ENCODE measurements around the gene MAP3K12. TPM values are rescaled to one million over a fixed set of nuclear protein-coding genes. Genes with fewer than 3 reads are reported as not detected.
"Not testable (repeated sequence)": the region's sequence is repeated elsewhere in the genome, so short reads cannot be mapped to it uniquely, and the experiment has no call there.

Gene MAP3K12
- total RNA-seq, 2 donors from 2014 or later: 4.3 to 30.9 TPM

DNA sequence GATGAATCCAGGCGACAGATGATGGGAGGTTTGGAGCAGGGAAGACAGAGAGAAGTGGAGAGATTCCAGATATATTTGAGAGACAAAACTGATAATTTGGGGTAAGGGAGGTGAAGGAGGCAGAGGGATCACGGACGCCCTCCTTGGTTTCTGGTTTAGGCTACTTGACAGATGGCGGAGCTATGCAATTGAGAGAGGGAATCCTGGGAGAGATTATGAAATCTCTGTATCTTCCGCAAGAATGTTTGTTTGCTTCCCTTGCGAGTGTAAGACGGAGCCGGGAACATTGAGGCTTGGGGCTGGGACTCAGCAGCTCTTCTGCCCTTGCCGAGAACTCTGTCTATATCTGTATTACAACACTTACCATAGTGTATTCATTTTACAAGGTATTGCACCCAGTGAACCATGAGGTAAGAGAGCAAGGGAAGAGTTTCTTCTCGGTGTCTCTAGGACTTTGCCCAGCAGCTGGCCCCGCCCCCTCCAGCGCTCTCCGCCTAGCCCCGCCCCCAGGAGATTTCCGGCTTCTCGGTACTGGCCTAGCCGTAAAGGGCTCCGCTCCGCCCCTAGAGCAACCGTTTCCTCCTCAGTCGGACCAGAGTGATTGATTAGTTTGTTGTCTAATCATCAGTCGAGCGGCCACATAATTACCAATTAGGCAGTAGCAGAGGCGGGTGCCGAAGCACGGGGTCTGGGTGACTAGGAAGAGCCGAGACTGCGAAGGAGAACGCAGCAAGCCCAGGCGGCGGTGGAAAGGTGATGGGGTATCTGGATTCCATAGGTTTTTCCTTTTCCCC, 58.0 kb downstream of the MAP3K12 start, which contains the start of gene PRR13:
TSS of gene PRR13 (plus strand) at position 695 of the 794 bp plus-strand sequence. CDS start 981 bp downstream, outside the sequence.
- 2% methylated on average over 31 of the region's 31 CpGs for WGBS
- intact Hi-C loops (cut with DNase I): no loop called here
- no peaks in the 10 kb centered on the region for H3K36me3 ChIP-seq
- peak; percentile 99 for DNase-seq (ENCODE audit: low spot score)
- peak within 1 kb of the TSS; percentile 89 to 93 for H3K27ac ChIP-seq
- TF ChIP-seq POLR2A (IDR thresholded peaks at IDR 0.05): peak; percentile 97
- peak; percentile 99 for TF ChIP-seq POLR2AphosphoS5 (IDR thresholded peaks at IDR 0.05)
- TF ChIP-seq, protein P1, sequence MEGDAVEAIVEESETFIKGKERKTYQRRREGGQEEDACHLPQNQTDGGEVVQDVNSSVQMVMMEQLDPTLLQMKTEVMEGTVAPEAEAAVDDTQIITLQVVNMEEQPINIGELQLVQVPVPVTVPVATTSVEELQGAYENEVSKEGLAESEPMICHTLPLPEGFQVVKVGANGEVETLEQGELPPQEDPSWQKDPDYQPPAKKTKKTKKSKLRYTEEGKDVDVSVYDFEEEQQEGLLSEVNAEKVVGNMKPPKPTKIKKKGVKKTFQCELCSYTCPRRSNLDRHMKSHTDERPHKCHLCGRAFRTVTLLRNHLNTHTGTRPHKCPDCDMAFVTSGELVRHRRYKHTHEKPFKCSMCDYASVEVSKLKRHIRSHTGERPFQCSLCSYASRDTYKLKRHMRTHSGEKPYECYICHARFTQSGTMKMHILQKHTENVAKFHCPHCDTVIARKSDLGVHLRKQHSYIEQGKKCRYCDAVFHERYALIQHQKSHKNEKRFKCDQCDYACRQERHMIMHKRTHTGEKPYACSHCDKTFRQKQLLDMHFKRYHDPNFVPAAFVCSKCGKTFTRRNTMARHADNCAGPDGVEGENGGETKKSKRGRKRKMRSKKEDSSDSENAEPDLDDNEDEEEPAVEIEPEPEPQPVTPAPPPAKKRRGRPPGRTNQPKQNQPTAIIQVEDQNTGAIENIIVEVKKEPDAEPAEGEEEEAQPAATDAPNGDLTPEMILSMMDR (IDR thresholded peaks at IDR 0.05): peak in 2 of 4 experiments; percentile 5 to 13
- H3K27me3 ChIP-seq (replicated peaks; ENCODE audit: insufficient read depth): no peaks in the 10 kb centered on the region
- peaks cover 8% of the 10 kb centered on the region for H3K4me1 ChIP-seq (replicated peaks)
- peak within 1 kb of the TSS; percentile 52 to 64 for H3K4me3 ChIP-seq
- no peaks in the 10 kb centered on the region for H3K9me3 ChIP-seq

DNA sequence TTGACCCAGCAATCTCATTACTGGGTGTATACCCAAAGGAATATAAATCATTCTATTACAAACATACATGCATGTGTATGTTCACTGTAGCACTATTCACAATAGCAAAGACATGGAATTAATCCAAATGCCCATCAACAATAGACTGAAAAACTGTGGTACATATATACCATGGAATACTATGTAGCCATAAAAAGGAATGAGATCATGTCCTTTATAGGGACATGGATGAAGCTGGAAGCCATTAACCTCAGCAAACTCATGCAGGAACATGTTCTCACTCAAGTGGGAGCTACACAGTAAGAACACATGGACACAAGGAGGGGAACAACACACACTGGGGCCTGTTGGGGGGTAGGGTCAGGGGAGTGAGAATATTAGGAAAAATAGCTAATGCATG, 59.7 kb downstream of the MAP3K12 start:
- intact Hi-C loops (cut with DNase I); H3K27me3 ChIP-seq (replicated peaks; ENCODE audit: insufficient read depth); H3K4me1 ChIP-seq (replicated peaks); H3K27ac ChIP-seq; H3K36me3 ChIP-seq; DNase-seq (ENCODE audit: low spot score); H3K4me3 ChIP-seq; H3K9me3 ChIP-seq: not testable (repeated sequence)

DNA sequence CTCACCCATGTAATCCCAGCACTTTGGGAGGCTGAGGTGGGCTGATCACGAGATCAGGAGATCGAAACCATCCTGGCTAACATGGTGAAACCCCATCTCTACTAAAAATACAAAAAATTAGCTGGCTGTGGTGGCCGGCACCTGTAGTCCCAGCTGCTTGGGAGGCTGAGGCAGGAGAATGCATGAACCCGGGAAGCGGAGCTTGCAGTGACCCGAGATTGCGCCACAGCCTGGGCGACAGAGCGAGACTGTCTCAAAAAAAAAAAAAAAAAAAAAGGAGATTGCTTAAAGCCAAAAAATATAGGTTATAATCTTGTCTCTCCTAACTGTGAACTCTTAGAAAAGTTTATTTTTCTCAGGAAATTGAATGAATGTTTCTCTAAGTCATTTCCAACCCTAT, 63.9 kb downstream of the MAP3K12 start:
- H3K9me3 ChIP-seq; DNase-seq (ENCODE audit: low spot score); intact Hi-C loops (cut with DNase I); H3K36me3 ChIP-seq; H3K4me1 ChIP-seq (replicated peaks); H3K4me3 ChIP-seq; H3K27me3 ChIP-seq (replicated peaks; ENCODE audit: insufficient read depth); H3K27ac ChIP-seq: not testable (repeated sequence)
- 93% methylated on average over 9 of the region's 9 CpGs for WGBS

DNA sequence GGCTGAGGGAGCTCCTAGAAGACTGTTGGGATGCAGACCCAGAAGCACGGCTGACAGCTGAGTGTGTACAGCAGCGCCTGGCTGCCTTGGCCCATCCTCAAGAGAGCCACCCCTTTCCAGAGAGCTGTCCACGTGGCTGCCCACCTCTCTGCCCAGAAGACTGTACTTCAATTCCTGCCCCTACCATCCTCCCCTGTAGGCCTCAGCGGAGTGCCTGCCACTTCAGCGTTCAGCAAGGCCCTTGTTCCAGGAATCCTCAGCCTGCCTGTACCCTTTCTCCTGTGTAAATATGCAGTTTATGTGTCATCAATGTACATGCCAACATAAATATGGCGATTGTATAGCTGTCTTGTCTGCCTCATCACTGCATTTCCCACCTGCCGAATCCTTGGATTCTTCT, 68.1 kb downstream of the MAP3K12 start:
- WGBS: 67% methylated on average over 7 of the region's 7 CpGs

DNA sequence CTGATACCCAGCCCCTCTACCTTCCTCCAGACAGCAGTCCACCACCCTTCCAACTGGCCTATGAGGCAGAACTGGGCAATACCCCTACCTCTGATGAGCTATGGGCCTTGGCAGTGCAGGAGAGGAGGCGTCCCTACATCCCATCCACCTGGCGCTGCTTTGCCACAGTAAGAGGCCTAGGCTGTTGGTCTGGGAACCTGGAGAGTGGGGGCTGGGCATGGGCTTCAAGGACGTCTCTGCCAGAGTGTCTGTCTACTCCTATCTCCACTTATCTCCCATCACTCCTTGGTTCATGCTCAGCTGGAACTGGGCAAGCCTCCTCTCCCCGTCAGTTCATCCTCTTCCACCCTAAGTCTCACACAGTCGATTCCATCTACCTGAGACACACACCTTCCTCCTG, 69.1 kb downstream of the MAP3K12 start:
- Histone ChIP-seq H3K9me3 (no peaks in the 10 kb centered on the region), H3K36me3 (no peaks in the 10 kb centered on the region), H3K4me1 (replicated peaks) (no peaks in the 10 kb centered on the region), H3K27ac (no peak overlapping the region), H3K27me3 (replicated peaks; ENCODE audit: insufficient read depth) (no peaks in the 10 kb centered on the region), H3K4me3 (no peak overlapping the region)
- intact Hi-C loops (cut with DNase I): no loop called here
- 84% methylated on average over 5 of the region's 5 CpGs for WGBS
- no peak for DNase-seq (ENCODE audit: low spot score)
- TF ChIP-seq, protein P1 (IDR thresholded peaks at IDR 0.05): no peak
- TF ChIP-seq POLR2A (IDR thresholded peaks at IDR 0.05) (no peak), POLR2AphosphoS5 (IDR thresholded peaks at IDR 0.05) (no peak)

More for the DNA sequence above, 68.1 kb downstream of the MAP3K12 start:
- TF ChIP-seq, protein P1 (IDR thresholded peaks at IDR 0.05): no peak
- TF ChIP-seq POLR2A (IDR thresholded peaks at IDR 0.05): no peak
- no peak for TF ChIP-seq POLR2AphosphoS5 (IDR thresholded peaks at IDR 0.05)
- Histone ChIP-seq H3K4me3 (no peak overlapping the region), H3K27ac (no peak overlapping the region), H3K4me1 (replicated peaks) (no peaks in the 10 kb centered on the region), H3K9me3 (no peaks in the 10 kb centered on the region), H3K36me3 (no peaks in the 10 kb centered on the region), H3K27me3 (replicated peaks; ENCODE audit: insufficient read depth) (no peaks in the 10 kb centered on the region)
- DNase-seq (ENCODE audit: low spot score): no peak
- intact Hi-C loops (cut with DNase I): no loop called here

Small RNA genes lying within 50 kb of the gene (small RNA-seq; reads per million reads assigned to genes)
- gene AC023509.3: 0 reads per million in 2 donors

Other genes starting within 250 kb of the MAP3K12 start
- gene ESPL1, start 231.2 kb downstream of the MAP3K12 start, total RNA-seq: 1 to 10 TPM in 1 of 2 donors, under 1 TPM in 1; 0.55 to 6.1 TPM
- gene PFDN5, start 203.9 kb downstream of the MAP3K12 start, total RNA-seq: 100 to 1,000 TPM; 552 to 673 TPM
- 10 to 100 TPM; 48.1 to 75.4 TPM for gene MYG1, start 199.8 kb downstream of the MAP3K12 start, total RNA-seq
- gene AAAS, start 177.8 kb downstream of the MAP3K12 start, total RNA-seq: 10 to 100 TPM; 50.7 to 79.3 TPM
- not detected for gene SP7, start 163.1 kb downstream of the MAP3K12 start, total RNA-seq
- 10 to 100 TPM; 60.1 to 84.5 TPM for gene SP1, start 119.3 kb downstream of the MAP3K12 start, total RNA-seq
- gene AMHR2, start 75.6 kb downstream of the MAP3K12 start, total RNA-seq: 10 to 100 TPM in 1 of 2 donors, not detected in 1; 44.5 TPM
- gene PRR13, start 57.7 kb downstream of the MAP3K12 start, total RNA-seq: 100 to 1,000 TPM in 1 of 2 donors, 10 to 100 TPM in 1; 98.8 to 104 TPM
- 100 to 1,000 TPM; 322 to 534 TPM for gene PCBP2, start 47.4 kb downstream of the MAP3K12 start, total RNA-seq
- gene TARBP2, start 1.8 kb upstream of the MAP3K12 start, total RNA-seq: 10 to 100 TPM; 23.4 to 45.7 TPM
- gene NPFF, start 8.0 kb upstream of the MAP3K12 start, total RNA-seq: not detected
- gene ATF7, start 126.9 kb upstream of the MAP3K12 start, total RNA-seq: 10 to 100 TPM; 37.9 to 46.7 TPM
- gene ATP5MC2, start 176.6 kb upstream of the MAP3K12 start, total RNA-seq: 100 to 1,000 TPM; 419 to 728 TPM
- gene CALCOCO1, start 228.0 kb upstream of the MAP3K12 start, total RNA-seq: 100 to 1,000 TPM; 108 to 194 TPM